Osteoblast (primary cell): ENCODE results near the gene SLC46A2. TPM values are rescaled to one million over a fixed set of nuclear protein-coding genes. Genes with fewer than 3 reads are reported as not detected.

Experiments
- DNase-seq: peaks from one replicate; pipeline ENCODE4 v3.0.0; 2011; ENCODE audit warnings: low spot score, mixed read lengths; ENCODE audit not compliant: insufficient read length; ENCODE audit errors: missing footprints
- H2AFZ ChIP-seq: 2 replicates; pipeline ENCODE4 v1.6.0; 2011; ENCODE audit warnings: mild to moderate bottlenecking, low read length
- H3K27ac ChIP-seq: 2 replicates; pipeline ENCODE4 v1.5.1; 2011; ENCODE audit warnings: mild to moderate bottlenecking, low read depth, low read length, moderate library complexity
- H3K27me3 ChIP-seq: 2 replicates; pipeline ENCODE4 v1.6.0; 2012; ENCODE audit warnings: mild to moderate bottlenecking, control low read depth, inconsistent platforms, low read length, moderate library complexity; ENCODE audit not compliant: insufficient read depth
- H3K36me3 ChIP-seq: 2 replicates; pipeline ENCODE4 v1.5.1; 2011; ENCODE audit warnings: mild to moderate bottlenecking, low read length, control low read depth, moderate library complexity; ENCODE audit not compliant: insufficient read depth
- H3K4me1 ChIP-seq: 2 replicates; pipeline ENCODE4 v1.5.1; 2011; ENCODE audit warnings: mild to moderate bottlenecking, low read length, control low read depth, moderate library complexity; ENCODE audit not compliant: insufficient read depth
- H3K4me2 ChIP-seq: 2 replicates; pipeline ENCODE4 v1.6.0; 2011; ENCODE audit warnings: mild to moderate bottlenecking, low read length; ENCODE audit not compliant: insufficient read depth
- H3K4me3 ChIP-seq: fragments of 200-600 bp; sonication (generic); 3 replicates; pipeline ENCODE4 v1.5.1; 2012; ENCODE audit warnings: mild to moderate bottlenecking, low read length, inconsistent platforms; ENCODE audit not compliant: insufficient read depth
- H3K79me2 ChIP-seq: 2 replicates; pipeline ENCODE4 v1.6.0; 2012; ENCODE audit warnings: mild to moderate bottlenecking, low read length, control low read depth, inconsistent platforms; ENCODE audit not compliant: insufficient read depth
- H3K9me3 ChIP-seq: 2 replicates; pipeline ENCODE4 v1.5.1; 2011; ENCODE audit warnings: low read depth, low read length, control low read depth
- H4K20me1 ChIP-seq: 2 replicates; pipeline ENCODE4 v1.6.0; 2012; ENCODE audit warnings: mild to moderate bottlenecking, low read length, control low read depth; ENCODE audit not compliant: insufficient read depth
- total RNA-seq: library from RNA; depleted of rRNA; stranded (reverse); fragments of >200 nt; gene quantifications from 2 replicates; pipeline ENCODE4 v1.2.3, GENCODE V29; 2012
- TF ChIP-seq, protein P1 (sequence below): IDR thresholded peaks from 2 replicates; pipeline ENCODE4 v1.5.1; 2011; ENCODE audit warnings: mild to moderate bottlenecking, low read depth, low read length, moderate library complexity; ENCODE audit errors: extremely low read depth

The SLC46A2 gene, protein sequence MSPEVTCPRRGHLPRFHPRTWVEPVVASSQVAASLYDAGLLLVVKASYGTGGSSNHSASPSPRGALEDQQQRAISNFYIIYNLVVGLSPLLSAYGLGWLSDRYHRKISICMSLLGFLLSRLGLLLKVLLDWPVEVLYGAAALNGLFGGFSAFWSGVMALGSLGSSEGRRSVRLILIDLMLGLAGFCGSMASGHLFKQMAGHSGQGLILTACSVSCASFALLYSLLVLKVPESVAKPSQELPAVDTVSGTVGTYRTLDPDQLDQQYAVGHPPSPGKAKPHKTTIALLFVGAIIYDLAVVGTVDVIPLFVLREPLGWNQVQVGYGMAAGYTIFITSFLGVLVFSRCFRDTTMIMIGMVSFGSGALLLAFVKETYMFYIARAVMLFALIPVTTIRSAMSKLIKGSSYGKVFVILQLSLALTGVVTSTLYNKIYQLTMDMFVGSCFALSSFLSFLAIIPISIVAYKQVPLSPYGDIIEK
- total RNA-seq = under 0.01 TPM in 1 of 2 replicates, not detected in the other

GRCh38 chr9:112890106-112891081, at the start of gene SLC46A2:
Gene SLC46A2 (minus strand): TSS chr9:112890876. CDS start chr9:112890681, 195 bp downstream.
- H3K79me2 ChIP-seq = no peaks in the 10 kb centered on the region
- no peaks in the 10 kb centered on the region for H3K27me3 ChIP-seq
- H4K20me1 ChIP-seq = no peaks in the 10 kb centered on the region
- H3K9me3 ChIP-seq = no peaks in the 10 kb centered on the region
- peak within 1 kb of the TSS; percentile 91 for H3K4me2 ChIP-seq
- TF ChIP-seq, protein P1, sequence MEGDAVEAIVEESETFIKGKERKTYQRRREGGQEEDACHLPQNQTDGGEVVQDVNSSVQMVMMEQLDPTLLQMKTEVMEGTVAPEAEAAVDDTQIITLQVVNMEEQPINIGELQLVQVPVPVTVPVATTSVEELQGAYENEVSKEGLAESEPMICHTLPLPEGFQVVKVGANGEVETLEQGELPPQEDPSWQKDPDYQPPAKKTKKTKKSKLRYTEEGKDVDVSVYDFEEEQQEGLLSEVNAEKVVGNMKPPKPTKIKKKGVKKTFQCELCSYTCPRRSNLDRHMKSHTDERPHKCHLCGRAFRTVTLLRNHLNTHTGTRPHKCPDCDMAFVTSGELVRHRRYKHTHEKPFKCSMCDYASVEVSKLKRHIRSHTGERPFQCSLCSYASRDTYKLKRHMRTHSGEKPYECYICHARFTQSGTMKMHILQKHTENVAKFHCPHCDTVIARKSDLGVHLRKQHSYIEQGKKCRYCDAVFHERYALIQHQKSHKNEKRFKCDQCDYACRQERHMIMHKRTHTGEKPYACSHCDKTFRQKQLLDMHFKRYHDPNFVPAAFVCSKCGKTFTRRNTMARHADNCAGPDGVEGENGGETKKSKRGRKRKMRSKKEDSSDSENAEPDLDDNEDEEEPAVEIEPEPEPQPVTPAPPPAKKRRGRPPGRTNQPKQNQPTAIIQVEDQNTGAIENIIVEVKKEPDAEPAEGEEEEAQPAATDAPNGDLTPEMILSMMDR = no peak
- H3K27ac ChIP-seq = no peak within 1 kb of the TSS
- peak within 1 kb of the TSS; percentile 58 for H2AFZ ChIP-seq
- H3K4me3 ChIP-seq = peak within 1 kb of the TSS; percentile 71
- peak; percentile 71 for DNase-seq
- peaks cover 14% of the 10 kb centered on the region for H3K4me1 ChIP-seq
- H3K36me3 ChIP-seq = no peaks in the 10 kb centered on the region

GRCh38 chr9:112939418-112939817, 48.7 kb upstream of the SLC46A2 start:
- H2AFZ ChIP-seq = no peak overlapping the region
- H3K4me3 ChIP-seq = no peak overlapping the region
- TF ChIP-seq, protein P1 = no peak
- no peaks in the 10 kb centered on the region for H3K9me3 ChIP-seq
- H4K20me1 ChIP-seq = no peaks in the 10 kb centered on the region
- H3K27me3 ChIP-seq = peaks cover 11% of the 10 kb centered on the region
- H3K4me2 ChIP-seq = no peak overlapping the region
- H3K4me1 ChIP-seq = no peaks in the 10 kb centered on the region
- no peaks in the 10 kb centered on the region for H3K79me2 ChIP-seq
- H3K36me3 ChIP-seq = no peaks in the 10 kb centered on the region
- no peak for DNase-seq
- no peak overlapping the region for H3K27ac ChIP-seq

GRCh38 chr9:112933696-112934095, 43.0 kb upstream of the SLC46A2 start:
- Histone ChIP-seq H3K4me1 (no peaks in the 10 kb centered on the region), H3K9me3 (no peaks in the 10 kb centered on the region), H2AFZ (no peak overlapping the region), H3K4me3 (no peak overlapping the region), H3K4me2 (no peak overlapping the region), H3K27ac (no peak overlapping the region), H4K20me1 (no peaks in the 10 kb centered on the region), H3K79me2 (no peaks in the 10 kb centered on the region), H3K36me3 (no peaks in the 10 kb centered on the region), H3K27me3 (peaks cover 20% of the 10 kb centered on the region)
- DNase-seq = no peak
- TF ChIP-seq, protein P1 = no peak
